ENCODE results near the gene HAUS7.

Gene HAUS7

GRCh38 chrX:153400146-153401132 is 69.9 kb downstream of the HAUS7 start:
- H3K4me1 Mint-ChIP-seq (ENCODE audit: low read depth), result peaks cover 2% of the 10 kb centered on the region
- DNase-seq, result peak; percentile 69
- no peaks in the 10 kb centered on the region for H3K36me3 Mint-ChIP-seq (ENCODE audit: low read depth)
- H3K27me3 Mint-ChIP-seq, result peaks cover 18% of the 10 kb centered on the region
- peaks cover 2% of the 10 kb centered on the region for H3K9me3 Mint-ChIP-seq
- no peak overlapping the region for H3K27ac Mint-ChIP-seq
- H3K4me3 Mint-ChIP-seq, result no peak overlapping the region

GRCh38 chrX:153398275-153398960 is 72.0 kb downstream of the HAUS7 start:
- peaks cover 3% of the 10 kb centered on the region for H3K4me1 Mint-ChIP-seq (ENCODE audit: low read depth)
- H3K27ac Mint-ChIP-seq, result no peak overlapping the region
- peaks cover 2% of the 10 kb centered on the region for H3K9me3 Mint-ChIP-seq
- no peak for DNase-seq
- peaks cover 6% of the 10 kb centered on the region for H3K27me3 Mint-ChIP-seq
- H3K36me3 Mint-ChIP-seq (ENCODE audit: low read depth), result no peaks in the 10 kb centered on the region
- no peak overlapping the region for H3K4me3 Mint-ChIP-seq

All from activated T-cell treated with anti-CD3 and anti-CD28 coated beads, Interleukin-2, amount 50 U/mL, for 24 hours (primary cell).